Lung (tissue), 12 donors: ENCODE data around the gene MMEL1. TPM values are rescaled to one million over a fixed set of nuclear protein-coding genes. Genes with fewer than 3 reads are reported as not detected.

Experiments used
- ATAC-seq: fragments of 200-7000 bp; cut with Tn5 transposase; one replicate; pipeline ENCODE4 v1.9.1; 2020; ENCODE audit warnings: moderate number of reproducible peaks; ENCODE audit not compliant: insufficient read depth, low FRiP score
- DNase-seq, 3 donors: peaks; one replicate each; pipeline ENCODE4 v3.0.0-alpha.2; 2013 to 2017
- H3K27ac ChIP-seq, 2 donors: one replicate each; pipeline ENCODE4 v1.5.1; 2013; ENCODE audit warnings: mild to moderate bottlenecking in 2 of 2, moderate library complexity in 2 of 2, control low read depth in 1 of 2, inconsistent platforms in 1 of 2, low read depth in 1 of 2, low read length in 1 of 2
- H3K27me3 ChIP-seq, 3 donors: one replicate each; pipeline ENCODE4 v1.5.1; 2013; ENCODE audit warnings: low read length in 2 of 3; ENCODE audit not compliant: control insufficient read depth in 3 of 3, insufficient read depth in 3 of 3
- H3K36me3 ChIP-seq, 4 donors: one replicate each; pipeline ENCODE4 v1.5.1; 2013; ENCODE audit warnings: low read length in 4 of 4, mild to moderate bottlenecking in 1 of 4, moderate library complexity in 1 of 4; ENCODE audit not compliant: control insufficient read depth in 4 of 4, insufficient read depth in 4 of 4
- H3K4me1 ChIP-seq, 5 donors: one replicate each; pipeline ENCODE4 v1.5.1; 2013; ENCODE audit warnings: low read length in 5 of 5, mild to moderate bottlenecking in 2 of 5, moderate library complexity in 1 of 5; ENCODE audit not compliant: control insufficient read depth in 5 of 5, insufficient read depth in 5 of 5
- H3K4me3 ChIP-seq: one replicate; pipeline ENCODE4 v1.5.1; 2013; ENCODE audit warnings: mild to moderate bottlenecking, control low read depth, moderate library complexity
- H3K9ac ChIP-seq, 2 donors: one replicate each; pipeline ENCODE4 v1.5.1; 2013; ENCODE audit warnings: low read length in 2 of 2, control low read depth in 1 of 2; ENCODE audit not compliant: insufficient read depth in 1 of 2
- H3K9me3 ChIP-seq, 4 donors: one replicate each; pipeline ENCODE4 v1.5.1; 2013; ENCODE audit warnings: low read length in 3 of 4, mild to moderate bottlenecking in 1 of 4, moderate library complexity in 1 of 4; ENCODE audit not compliant: control insufficient read depth in 4 of 4, insufficient read depth in 3 of 4
- CTCF ChIP-seq: IDR thresholded peaks from 2 replicates; pipeline ENCODE4 v1.5.1; 2012; ENCODE audit warnings: mild to moderate bottlenecking; ENCODE audit errors: control extremely low read depth, extremely low read depth
- WGBS, 2 donors: extraction: QIAGEN DNeasy Blood & Tissue Kit; methylation state at CpG; one replicate each; pipeline ENCODE4 v1.1.7; 2013; 5-methylcytosine and 5-hydroxymethylcytosine counted together
- polyA plus RNA-seq, 2 donors: library from polyadenylated mRNA; stranded (reverse); fragments of 200-250 nt; gene quantifications; one replicate each; pipeline ENCODE4 v1.2.1, GENCODE V29; 2013
- total RNA-seq, 2 donors: library from RNA; depleted of rRNA in 1 of 2; stranded (reverse); fragments of >200 nt in 1 of 2; gene quantifications; one replicate each; pipeline ENCODE4 v1.2.1, GENCODE V29; 2014 to 2021
- donor health status: control.
- donor health status: control.
- donor health status: Bipolar disorder and iron deficiency.
- donor health status: healthy.
- donor health status: DM: yes; HTN: yes; CAD: no.

The MMEL1 gene
- total and polyA plus RNA-seq, 4 donors: 4.0 to 8.4 (median 6.0) TPM

DNA sequence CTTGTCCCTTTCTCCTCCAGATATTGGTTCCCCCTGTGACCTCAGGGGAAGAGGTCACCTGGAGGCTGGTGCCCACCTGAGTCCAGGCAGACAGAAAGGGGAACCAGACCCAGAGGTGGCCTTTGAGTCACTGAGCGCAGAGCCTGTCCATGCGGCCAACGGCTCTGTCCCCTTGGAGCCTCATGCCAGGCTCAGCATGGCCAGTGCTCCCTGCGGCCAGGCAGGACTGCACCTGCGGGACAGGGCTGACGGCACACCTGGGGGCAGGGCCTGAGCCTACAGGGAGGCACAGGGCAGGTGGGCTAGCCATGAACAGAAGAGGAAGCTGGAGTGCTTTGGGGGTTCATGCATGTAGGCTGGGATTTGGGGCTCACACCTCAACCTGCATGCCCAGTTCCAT lies 74.0 kb downstream of the MMEL1 start:
- Histone ChIP-seq H3K27ac (no peak overlapping the region), H3K4me1 (peaks cover 0 to 32% (median 16%) of the 10 kb centered on the region in 5 donors), H3K36me3 (peaks cover 0 to 53% (median 0%) of the 10 kb centered on the region in 4 donors), H3K9ac (no peak overlapping the region), H3K9me3 (no peaks in the 10 kb centered on the region), H3K4me3 (no peak overlapping the region), H3K27me3 (no peaks in the 10 kb centered on the region)
- TF ChIP-seq CTCF: no peak
- 96 to 97% methylated on average over 6 of the region's 6 CpGs for WGBS, 2 donors
- DNase-seq (no peak), ATAC-seq (no peak)

DNA sequence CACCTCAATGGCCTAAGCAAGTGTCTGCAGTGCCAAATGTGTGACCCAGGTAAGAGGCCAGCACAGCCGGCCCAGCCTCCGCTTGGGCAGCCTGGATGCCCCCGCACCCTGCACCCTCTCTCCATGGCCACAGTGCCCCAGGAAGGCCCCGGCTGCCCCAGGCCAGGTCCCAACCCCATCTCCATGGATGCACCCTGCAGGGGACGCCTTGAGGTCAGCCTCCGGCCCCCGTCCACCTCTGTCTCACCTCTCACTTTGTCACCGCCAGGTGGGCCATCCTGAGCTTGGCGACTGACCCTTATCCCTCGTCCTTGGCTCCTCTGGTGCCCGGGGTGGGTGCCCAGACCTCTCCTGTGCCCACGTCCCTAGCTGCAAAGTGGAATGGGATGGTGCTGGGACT lies 74.4 kb downstream of the MMEL1 start:
- peaks cover 0 to 32% (median 16%) of the 10 kb centered on the region in 5 donors for H3K4me1 ChIP-seq
- ATAC-seq (no peak), DNase-seq (no peak)
- peaks cover 0 to 51% (median 0%) of the 10 kb centered on the region in 4 donors for H3K36me3 ChIP-seq
- no peak overlapping the region for H3K9ac ChIP-seq
- H3K27me3 ChIP-seq: no peaks in the 10 kb centered on the region
- no peaks in the 10 kb centered on the region for H3K9me3 ChIP-seq
- no peak for TF ChIP-seq CTCF
- no peak overlapping the region for H3K27ac ChIP-seq
- H3K4me3 ChIP-seq: no peak overlapping the region
- WGBS, 2 donors: 97 to 99% methylated on average over 12 of the region's 12 CpGs

DNA sequence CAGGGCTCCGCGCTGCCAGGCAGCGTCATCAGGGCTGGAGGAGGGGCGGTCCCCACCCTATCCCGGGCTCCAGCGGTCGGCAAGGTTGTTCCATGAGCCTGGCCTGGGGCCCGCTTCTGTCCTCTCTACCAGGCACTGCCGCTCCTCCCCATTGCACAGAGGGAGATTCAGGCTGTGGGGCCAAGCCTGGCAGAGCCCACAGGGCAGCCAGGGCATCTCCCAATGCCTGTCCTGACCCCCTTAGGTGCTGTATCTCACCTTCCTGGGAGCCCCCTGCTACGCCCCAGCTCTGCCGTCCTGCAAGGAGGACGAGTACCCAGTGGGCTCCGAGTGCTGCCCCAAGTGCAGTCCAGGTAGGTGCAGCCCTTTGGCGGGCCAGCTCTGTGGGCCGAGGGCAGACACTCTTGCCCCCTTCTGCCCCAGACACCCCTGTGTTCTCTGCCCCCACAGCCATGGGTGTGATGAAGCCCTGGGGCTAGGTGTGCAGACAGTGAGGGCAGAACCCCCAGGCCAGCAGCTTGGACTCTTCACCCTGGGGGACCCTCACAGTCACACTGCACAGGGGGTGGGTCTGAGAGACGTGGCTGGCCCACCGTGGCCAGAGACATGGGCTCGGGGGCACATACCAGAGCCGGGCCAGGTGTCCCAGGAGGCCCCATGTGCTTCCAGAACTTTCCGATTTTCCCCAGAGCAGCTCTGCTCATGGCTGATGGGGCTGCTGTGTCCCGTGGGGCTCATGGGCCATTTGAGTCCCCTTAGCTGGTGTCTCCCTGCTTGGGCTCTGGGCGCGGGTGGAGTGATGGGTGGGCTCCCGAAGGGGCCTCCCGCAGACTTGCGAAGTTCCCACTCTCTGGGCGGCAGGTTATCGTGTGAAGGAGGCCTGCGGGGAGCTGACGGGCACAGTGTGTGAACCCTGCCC lies 75.1 kb downstream of the MMEL1 start:
- ATAC-seq (no peak), DNase-seq (peak in 1 of 3 donors; percentile 12)
- H3K36me3 ChIP-seq: peaks cover 0 to 45% (median 0%) of the 10 kb centered on the region in 4 donors
- no peak overlapping the region for H3K9ac ChIP-seq
- TF ChIP-seq CTCF: no peak
- H3K4me1 ChIP-seq: peaks cover 0 to 32% (median 16%) of the 10 kb centered on the region in 5 donors
- H3K9me3 ChIP-seq: no peaks in the 10 kb centered on the region
- peak overlapping the region; percentile 73 for H3K4me3 ChIP-seq
- H3K27ac ChIP-seq: peak overlapping the region in 1 of 2 donors; percentile 95
- WGBS, 2 donors: 77 to 83% methylated on average over 30 of the region's 30 CpGs
- H3K27me3 ChIP-seq: no peaks in the 10 kb centered on the region
